Measurements from ENCODE around the gene BEND6. TPM values are rescaled to one million over a fixed set of nuclear protein-coding genes. Genes with fewer than 3 reads are reported as not detected.

Gene BEND6
- total and polyA plus RNA-seq, 2 donors (not counting 1 experiment from before 2014, with no cell fraction given) = 9.7 to 12.6 TPM

DNA sequence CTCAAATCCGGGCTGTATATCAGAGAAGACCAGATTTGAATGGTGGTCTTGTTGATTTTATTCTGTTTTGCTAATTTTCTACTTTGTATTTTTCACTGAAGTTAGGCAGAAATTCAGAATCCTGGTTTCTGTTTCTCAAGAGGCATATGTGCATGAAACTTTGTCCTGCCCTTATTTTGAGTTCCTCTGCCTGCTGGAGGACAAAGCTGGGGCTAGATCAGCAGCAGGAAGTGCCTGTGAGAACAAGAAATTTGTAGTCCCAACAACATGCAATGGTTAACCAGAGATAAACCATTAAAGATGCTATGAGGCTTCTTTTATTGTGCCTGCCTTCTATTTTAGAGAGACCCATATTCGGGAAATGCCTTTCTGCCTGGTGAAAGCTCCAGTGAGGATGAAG is 37.1 kb downstream of the BEND6 start:
- H3K9me3 ChIP-seq (ENCODE audit: control insufficient read depth, insufficient read depth, low read depth, low read length) = no peaks in the 10 kb centered on the region
- no peak overlapping the region for H3K4me2 ChIP-seq (ENCODE audit: extremely low read depth, insufficient read depth, low read length)
- no peak overlapping the region for H2AFZ ChIP-seq (ENCODE audit: low read length)
- H3K9ac ChIP-seq (ENCODE audit: insufficient read depth, low read length) = no peak overlapping the region
- no peaks in the 10 kb centered on the region for H3K36me3 ChIP-seq (ENCODE audit: control insufficient read depth, insufficient read depth, low read length)
- H3K27me3 ChIP-seq (ENCODE audit: control insufficient read depth, insufficient read depth, low read length) = no peaks in the 10 kb centered on the region
- no peaks in the 10 kb centered on the region for H3K79me2 ChIP-seq (ENCODE audit: control insufficient read depth, insufficient read depth, low read length)
- H4K20me1 ChIP-seq (ENCODE audit: control insufficient read depth, extremely low read depth, insufficient read depth, low read length) = no peaks in the 10 kb centered on the region
- DNase-seq (ENCODE audit: low read depth in 2 of 2) = no peak
- H3K4me3 ChIP-seq (replicated peaks in 1 of 4; ENCODE audit: control extremely low read depth in 1 of 4, insufficient read depth in 1 of 4, low read depth in 3 of 4, low read length in 4 of 4) = no peak overlapping the region
- TF ChIP-seq, protein P1, sequence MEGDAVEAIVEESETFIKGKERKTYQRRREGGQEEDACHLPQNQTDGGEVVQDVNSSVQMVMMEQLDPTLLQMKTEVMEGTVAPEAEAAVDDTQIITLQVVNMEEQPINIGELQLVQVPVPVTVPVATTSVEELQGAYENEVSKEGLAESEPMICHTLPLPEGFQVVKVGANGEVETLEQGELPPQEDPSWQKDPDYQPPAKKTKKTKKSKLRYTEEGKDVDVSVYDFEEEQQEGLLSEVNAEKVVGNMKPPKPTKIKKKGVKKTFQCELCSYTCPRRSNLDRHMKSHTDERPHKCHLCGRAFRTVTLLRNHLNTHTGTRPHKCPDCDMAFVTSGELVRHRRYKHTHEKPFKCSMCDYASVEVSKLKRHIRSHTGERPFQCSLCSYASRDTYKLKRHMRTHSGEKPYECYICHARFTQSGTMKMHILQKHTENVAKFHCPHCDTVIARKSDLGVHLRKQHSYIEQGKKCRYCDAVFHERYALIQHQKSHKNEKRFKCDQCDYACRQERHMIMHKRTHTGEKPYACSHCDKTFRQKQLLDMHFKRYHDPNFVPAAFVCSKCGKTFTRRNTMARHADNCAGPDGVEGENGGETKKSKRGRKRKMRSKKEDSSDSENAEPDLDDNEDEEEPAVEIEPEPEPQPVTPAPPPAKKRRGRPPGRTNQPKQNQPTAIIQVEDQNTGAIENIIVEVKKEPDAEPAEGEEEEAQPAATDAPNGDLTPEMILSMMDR (conservative IDR thresholded peaks at IDR 0.05 in 1 of 2, IDR thresholded peaks at IDR 0.05 in 1 of 2; ENCODE audit: low read depth in 1 of 2, low read length in 2 of 2) = no peak
- no peak for TF ChIP-seq EZH2 (IDR thresholded peaks at IDR 0.05; ENCODE audit: low read length, missing control alignments)
- no peak overlapping the region for H3K27ac ChIP-seq (ENCODE audit: insufficient read depth, low read length)
- no peaks in the 10 kb centered on the region for H3K4me1 ChIP-seq (ENCODE audit: control insufficient read depth, extremely low read depth, insufficient read depth, low read length)

DNA sequence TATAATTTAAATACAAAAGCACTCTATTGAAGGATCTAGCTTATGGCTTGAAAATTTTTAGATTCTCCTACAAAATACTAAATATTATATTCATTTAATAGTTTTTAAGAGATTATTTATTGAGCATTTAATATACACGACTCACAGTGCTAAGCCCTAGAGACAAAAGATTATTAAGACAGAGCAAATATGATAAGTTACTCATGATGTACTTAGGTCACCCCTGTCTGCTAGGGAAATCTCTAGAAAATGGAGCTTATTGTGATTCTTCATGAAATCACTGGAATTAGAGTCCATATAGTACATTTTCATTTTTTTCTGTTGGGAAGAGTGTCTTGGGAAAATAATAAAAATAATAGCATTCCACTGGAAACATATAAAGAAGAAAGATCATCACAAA is 37.8 kb downstream of the BEND6 start:
- no peaks in the 10 kb centered on the region for H3K27me3 ChIP-seq (ENCODE audit: control insufficient read depth, insufficient read depth, low read length)
- H4K20me1 ChIP-seq (ENCODE audit: control insufficient read depth, extremely low read depth, insufficient read depth, low read length) = no peaks in the 10 kb centered on the region
- H3K4me2 ChIP-seq (ENCODE audit: extremely low read depth, insufficient read depth, low read length) = no peak overlapping the region
- H3K79me2 ChIP-seq (ENCODE audit: control insufficient read depth, insufficient read depth, low read length) = no peaks in the 10 kb centered on the region
- DNase-seq (ENCODE audit: low read depth in 2 of 2) = no peak
- no peak overlapping the region for H3K4me3 ChIP-seq (replicated peaks in 1 of 4; ENCODE audit: control extremely low read depth in 1 of 4, insufficient read depth in 1 of 4, low read depth in 3 of 4, low read length in 4 of 4)
- no peak overlapping the region for H2AFZ ChIP-seq (ENCODE audit: low read length)
- no peak overlapping the region for H3K9ac ChIP-seq (ENCODE audit: insufficient read depth, low read length)
- TF ChIP-seq, protein P1 (conservative IDR thresholded peaks at IDR 0.05 in 1 of 2, IDR thresholded peaks at IDR 0.05 in 1 of 2; ENCODE audit: low read depth in 1 of 2, low read length in 2 of 2) = no peak
- TF ChIP-seq EZH2 (IDR thresholded peaks at IDR 0.05; ENCODE audit: low read length, missing control alignments) = no peak
- H3K4me1 ChIP-seq (ENCODE audit: control insufficient read depth, extremely low read depth, insufficient read depth, low read length) = no peaks in the 10 kb centered on the region
- H3K36me3 ChIP-seq (ENCODE audit: control insufficient read depth, insufficient read depth, low read length) = no peaks in the 10 kb centered on the region
- no peaks in the 10 kb centered on the region for H3K9me3 ChIP-seq (ENCODE audit: control insufficient read depth, insufficient read depth, low read depth, low read length)
- no peak overlapping the region for H3K27ac ChIP-seq (ENCODE audit: insufficient read depth, low read length)

DNA sequence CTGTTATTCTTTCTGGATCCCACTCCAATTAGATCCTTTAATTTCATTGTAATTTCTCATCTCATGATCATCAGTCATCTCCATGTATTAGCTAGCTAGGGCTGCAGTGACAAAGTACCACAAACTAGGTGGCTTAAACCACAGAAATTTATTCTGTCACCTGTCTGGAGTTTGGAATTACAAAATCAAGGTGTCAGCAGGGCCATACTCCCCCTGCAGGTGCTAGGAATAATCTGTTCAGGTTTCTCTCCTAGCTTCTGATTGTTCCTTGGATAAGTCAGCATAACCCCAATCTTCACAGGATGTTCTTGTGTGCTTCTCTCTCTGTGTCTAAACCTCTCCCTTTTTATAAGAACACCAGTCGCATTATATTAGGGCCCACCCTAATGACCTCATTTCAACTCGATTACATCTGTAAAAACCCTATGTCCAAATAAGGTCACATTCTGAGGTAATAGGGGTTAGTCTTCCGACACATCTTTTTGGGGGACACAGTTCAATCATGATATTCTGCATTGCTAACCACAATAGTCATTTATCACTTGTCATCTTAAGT is 40.5 kb downstream of the BEND6 start:
- H4K20me1 ChIP-seq (ENCODE audit: control insufficient read depth, extremely low read depth, insufficient read depth, low read length) = no peaks in the 10 kb centered on the region
- H3K4me1 ChIP-seq (ENCODE audit: control insufficient read depth, extremely low read depth, insufficient read depth, low read length) = no peaks in the 10 kb centered on the region
- no peak overlapping the region for H2AFZ ChIP-seq (ENCODE audit: low read length)
- no peaks in the 10 kb centered on the region for H3K9me3 ChIP-seq (ENCODE audit: control insufficient read depth, insufficient read depth, low read depth, low read length)
- no peak for DNase-seq (ENCODE audit: low read depth in 2 of 2)
- H3K27ac ChIP-seq (ENCODE audit: insufficient read depth, low read length) = no peak overlapping the region
- H3K79me2 ChIP-seq (ENCODE audit: control insufficient read depth, insufficient read depth, low read length) = no peaks in the 10 kb centered on the region
- H3K4me3 ChIP-seq (replicated peaks in 1 of 4; ENCODE audit: control extremely low read depth in 1 of 4, insufficient read depth in 1 of 4, low read depth in 3 of 4, low read length in 4 of 4) = no peak overlapping the region
- H3K4me2 ChIP-seq (ENCODE audit: extremely low read depth, insufficient read depth, low read length) = no peak overlapping the region
- no peaks in the 10 kb centered on the region for H3K27me3 ChIP-seq (ENCODE audit: control insufficient read depth, insufficient read depth, low read length)
- H3K9ac ChIP-seq (ENCODE audit: insufficient read depth, low read length) = no peak overlapping the region
- H3K36me3 ChIP-seq (ENCODE audit: control insufficient read depth, insufficient read depth, low read length) = no peaks in the 10 kb centered on the region
- no peak for TF ChIP-seq EZH2 (IDR thresholded peaks at IDR 0.05; ENCODE audit: low read length, missing control alignments)
- TF ChIP-seq, protein P1 (conservative IDR thresholded peaks at IDR 0.05 in 1 of 2, IDR thresholded peaks at IDR 0.05 in 1 of 2; ENCODE audit: low read depth in 1 of 2, low read length in 2 of 2) = no peak
